ACC112 (cell line): ENCODE measurements around the gene COLQ.
"Not testable (repeated sequence)": the region's sequence is repeated elsewhere in the genome, so short reads cannot be mapped to it uniquely, and the experiment has no call there.

Source experiments
- H2AFZ ChIP-seq: fragments of 200-600 bp; sonication (generic); one replicate; pipeline ENCODE4 v1.6.0; 2017; ENCODE audit warnings: antibody characterized with exemption, low read length; ENCODE audit not compliant: unreplicated experiment
- H3K27ac ChIP-seq: fragments of 200-600 bp; sonication (generic); 2 replicates; pipeline ENCODE4 v1.5.1; 2014; ENCODE audit warnings: low read depth, mild to moderate bottlenecking, antibody characterized with exemption, low read length, moderate library complexity
- H3K27me3 ChIP-seq: fragments of 200-600 bp; sonication (generic); 2 replicates; pipeline ENCODE4 v1.6.1; 2014; ENCODE audit warnings: mild to moderate bottlenecking, antibody characterized with exemption, low read length, moderate library complexity, mixed read lengths; ENCODE audit not compliant: insufficient read depth
- H3K36me3 ChIP-seq: fragments of 200-600 bp; sonication (generic); 2 replicates; pipeline ENCODE4 v1.6.1; 2016; ENCODE audit warnings: mild to moderate bottlenecking, antibody characterized with exemption, low read length, moderate library complexity, mixed read lengths; ENCODE audit not compliant: insufficient read depth
- H3K4me1 ChIP-seq: fragments of 200-600 bp; sonication (generic); one replicate; pipeline ENCODE4 v1.6.1; 2016; ENCODE audit warnings: low read length, mixed read lengths; ENCODE audit not compliant: insufficient read depth, unreplicated experiment, control insufficient read depth
- H3K4me3 ChIP-seq: fragments of 200-600 bp; sonication (generic); 2 replicates; pipeline ENCODE4 v1.5.1; 2014; ENCODE audit warnings: mild to moderate bottlenecking, low read depth, low read length
- H3K79me2 ChIP-seq: fragments of 200-600 bp; sonication (generic); one replicate; pipeline ENCODE4 v1.6.0; 2016; ENCODE audit warnings: low read length; ENCODE audit not compliant: control insufficient read depth, unreplicated experiment, insufficient read depth

Gene COLQ

GRCh38 chr3:15539066-15539465 is 17.6 kb upstream of the COLQ start:
- Histone ChIP-seq H3K36me3 (no peaks in the 10 kb centered on the region), H2AFZ (no peak overlapping the region), H3K79me2 (no peaks in the 10 kb centered on the region), H3K27ac (no peak overlapping the region), H3K4me3 (no peak overlapping the region), H3K27me3 (no peaks in the 10 kb centered on the region), H3K4me1 (peaks cover 4% of the 10 kb centered on the region)

- H3K79me2 ChIP-seq = no peaks in the 10 kb centered on the region
- no peak overlapping the region for H3K4me3 ChIP-seq
- H2AFZ ChIP-seq = no peak overlapping the region
- H3K27ac ChIP-seq = no peak overlapping the region
- H3K27me3 ChIP-seq = no peaks in the 10 kb centered on the region
- H3K4me1 ChIP-seq = peaks cover 4% of the 10 kb centered on the region
- no peaks in the 10 kb centered on the region for H3K36me3 ChIP-seq
Observed at GRCh38 chr3:15538345-15538744, 16.8 kb upstream of the COLQ start.

- no peak overlapping the region for H2AFZ ChIP-seq
- peaks cover 4% of the 10 kb centered on the region for H3K4me1 ChIP-seq
- no peak overlapping the region for H3K4me3 ChIP-seq
- H3K27ac ChIP-seq = no peak overlapping the region
- H3K36me3 ChIP-seq = no peaks in the 10 kb centered on the region
- H3K79me2 ChIP-seq = no peaks in the 10 kb centered on the region
- no peaks in the 10 kb centered on the region for H3K27me3 ChIP-seq
Observed at GRCh38 chr3:15536856-15537255, 15.3 kb upstream of the COLQ start.

GRCh38 chr3:15535732-15536131 is 14.2 kb upstream of the COLQ start:
- H3K4me1 ChIP-seq = peaks cover 4% of the 10 kb centered on the region
- no peak overlapping the region for H3K4me3 ChIP-seq
- no peaks in the 10 kb centered on the region for H3K27me3 ChIP-seq
- no peaks in the 10 kb centered on the region for H3K36me3 ChIP-seq
- no peak overlapping the region for H2AFZ ChIP-seq
- no peak overlapping the region for H3K27ac ChIP-seq
- no peaks in the 10 kb centered on the region for H3K79me2 ChIP-seq

GRCh38 chr3:15532614-15533013 is 11.1 kb upstream of the COLQ start:
- not testable (repeated sequence) for H3K27me3 ChIP-seq, H2AFZ ChIP-seq, H3K79me2 ChIP-seq, H3K4me1 ChIP-seq, H3K4me3 ChIP-seq, H3K27ac ChIP-seq, H3K36me3 ChIP-seq

DNA sequence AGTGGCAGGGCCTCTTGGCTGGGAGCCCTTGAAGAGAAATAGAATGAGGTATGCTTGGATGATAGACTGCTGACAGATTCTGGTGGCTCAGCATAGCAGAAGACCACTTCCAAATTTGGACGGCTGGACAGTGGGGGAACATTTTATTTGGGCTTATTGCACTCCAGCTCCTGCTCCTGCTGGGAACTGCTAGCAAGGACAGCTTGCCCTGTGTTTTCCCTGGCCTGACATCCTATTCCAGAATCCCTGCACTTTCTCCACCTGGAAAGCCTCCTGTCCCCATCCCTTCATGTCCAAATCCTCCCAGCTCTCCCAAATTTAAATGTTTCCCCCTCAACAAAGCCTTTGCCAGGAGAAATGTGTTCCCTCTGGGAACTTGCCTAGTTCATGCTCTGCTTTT is 9.8 kb upstream of the COLQ start:
- H3K27ac ChIP-seq = no peak overlapping the region
- H3K4me3 ChIP-seq = no peak overlapping the region
- no peak overlapping the region for H2AFZ ChIP-seq
- H3K36me3 ChIP-seq = no peaks in the 10 kb centered on the region
- H3K79me2 ChIP-seq = no peaks in the 10 kb centered on the region
- no peaks in the 10 kb centered on the region for H3K27me3 ChIP-seq
- H3K4me1 ChIP-seq = peaks cover 4% of the 10 kb centered on the region

DNA sequence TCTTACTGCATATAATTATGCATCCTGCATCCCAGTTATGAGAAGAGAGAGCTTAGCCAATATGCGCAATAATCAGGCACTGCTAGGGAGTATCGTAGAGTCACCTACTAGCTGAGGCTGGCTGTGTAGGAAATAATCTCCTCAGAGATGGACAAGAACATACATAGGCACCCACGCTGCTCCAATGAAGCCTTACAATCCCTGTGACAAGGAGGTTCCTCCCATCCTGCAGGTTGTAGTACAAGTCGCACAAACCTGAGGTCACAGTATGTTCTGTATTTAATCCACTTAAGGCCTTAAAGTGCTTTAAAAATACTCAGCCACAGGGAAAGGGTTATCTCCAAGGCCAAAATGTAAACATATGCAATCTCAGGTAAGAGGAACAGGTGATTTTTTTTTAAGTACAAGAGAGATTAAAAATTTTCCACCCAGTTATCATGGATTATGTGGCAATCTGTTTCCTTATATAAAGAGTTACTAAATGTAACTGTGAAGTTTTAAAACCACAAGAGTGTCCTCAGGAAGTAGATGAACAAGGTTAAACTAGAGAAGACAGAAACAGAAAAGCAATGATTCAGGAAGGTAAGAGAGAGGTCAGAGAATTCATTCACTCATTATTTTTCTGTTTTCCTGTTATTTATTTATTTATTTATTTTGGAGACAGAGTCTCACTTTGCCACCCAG is 7.5 kb upstream of the COLQ start:
- no peaks in the 10 kb centered on the region for H3K27me3 ChIP-seq
- H3K4me3 ChIP-seq = no peak overlapping the region
- H3K27ac ChIP-seq = no peak overlapping the region
- no peak overlapping the region for H2AFZ ChIP-seq
- no peaks in the 10 kb centered on the region for H3K79me2 ChIP-seq
- H3K4me1 ChIP-seq = no peaks in the 10 kb centered on the region
- no peaks in the 10 kb centered on the region for H3K36me3 ChIP-seq

- Histone ChIP-seq H3K36me3 (no peaks in the 10 kb centered on the region), H3K27ac (no peak overlapping the region), H3K4me3 (no peak overlapping the region), H3K4me1 (no peaks in the 10 kb centered on the region), H3K27me3 (no peaks in the 10 kb centered on the region), H3K79me2 (no peaks in the 10 kb centered on the region), H2AFZ (no peak overlapping the region)
Observed at GRCh38 chr3:15527031-15527459, 5.5 kb upstream of the COLQ start.

- Histone ChIP-seq H3K36me3 (no peaks in the 10 kb centered on the region), H3K4me1 (no peaks in the 10 kb centered on the region), H2AFZ (no peak overlapping the region), H3K79me2 (no peaks in the 10 kb centered on the region), H3K27ac (no peak overlapping the region), H3K27me3 (no peaks in the 10 kb centered on the region), H3K4me3 (no peak overlapping the region)
Observed at GRCh38 chr3:15525790-15526189, 4.3 kb upstream of the COLQ start.

DNA sequence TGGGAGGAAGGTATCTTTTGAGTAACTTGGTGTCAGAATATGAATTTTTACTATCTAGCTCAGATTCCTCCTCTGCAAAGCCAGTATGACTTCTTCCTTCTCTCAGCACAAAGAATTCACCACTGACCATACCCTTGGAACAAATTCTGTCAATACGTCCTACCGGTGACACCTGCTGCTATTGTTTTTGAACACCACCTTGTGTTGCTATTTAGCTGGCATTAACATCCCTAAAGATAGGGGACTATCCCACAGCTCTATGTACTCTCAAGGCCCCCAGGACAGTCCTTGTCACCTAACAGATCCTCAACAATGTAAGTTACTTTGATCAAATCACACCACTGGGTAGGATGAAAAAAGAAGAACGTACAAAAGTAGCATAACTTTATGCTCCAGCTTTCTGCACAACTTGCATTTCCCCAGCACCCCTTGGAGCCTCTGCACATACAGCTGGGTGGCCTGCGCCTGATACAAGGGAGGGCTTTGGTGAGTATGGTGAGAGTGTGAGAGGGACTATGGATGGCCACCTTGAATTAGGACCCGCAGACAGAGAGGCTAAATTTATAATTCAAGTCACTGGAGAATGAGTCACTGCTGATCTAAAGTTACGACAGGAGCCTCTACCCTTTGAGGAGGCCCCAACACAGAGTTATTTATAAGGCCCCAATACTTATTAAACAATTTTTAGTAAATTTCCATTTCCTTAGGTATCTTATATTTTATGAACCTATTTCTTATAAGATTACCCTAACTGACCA is 2.3 kb upstream of the COLQ start:
- Histone ChIP-seq H2AFZ (no peak overlapping the region), H3K27me3 (no peaks in the 10 kb centered on the region), H3K27ac (no peak overlapping the region), H3K79me2 (no peaks in the 10 kb centered on the region), H3K4me3 (no peak overlapping the region), H3K4me1 (no peaks in the 10 kb centered on the region), H3K36me3 (no peaks in the 10 kb centered on the region)

DNA sequence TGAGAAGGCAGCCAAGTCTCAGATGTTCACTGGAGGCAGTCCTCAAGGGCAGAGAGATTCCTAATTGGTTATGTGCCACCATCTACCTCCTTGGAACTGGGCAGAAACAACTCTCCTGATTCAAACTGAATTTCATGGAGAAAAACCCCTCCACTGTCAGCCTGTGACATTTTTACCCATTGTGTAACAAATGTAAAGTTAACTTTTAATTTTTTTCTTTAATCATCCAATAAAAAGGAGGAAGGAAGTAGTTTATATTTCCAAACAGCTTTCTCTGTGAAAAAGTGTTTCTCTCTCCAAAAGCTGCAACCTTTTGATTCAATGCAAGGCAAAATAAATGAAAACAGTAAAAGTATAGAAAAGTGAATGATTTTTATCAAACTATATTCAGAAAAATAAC is 510 bp upstream of the COLQ start:
- H3K27me3 ChIP-seq = no peaks in the 10 kb centered on the region
- no peak overlapping the region for H2AFZ ChIP-seq
- no peak overlapping the region for H3K27ac ChIP-seq
- H3K36me3 ChIP-seq = no peaks in the 10 kb centered on the region
- no peak overlapping the region for H3K4me3 ChIP-seq
- H3K4me1 ChIP-seq = no peaks in the 10 kb centered on the region
- no peaks in the 10 kb centered on the region for H3K79me2 ChIP-seq
